GM10248 (cell line): Measurements from ENCODE around the gene ST3GAL6.

Source experiments
- CTCF ChIA-PET: fragments of 300-600 bp; sonication (Branson Sonifier 250); formaldehyde crosslinking; extraction: SDS; loops from one replicate; lab custom pipeline; 2021; ENCODE audit warnings: antibody characterized with exemption; lab: Yijun Ruan, JAX
- POLR2A ChIA-PET: fragments of 350-650 bp; sonication (Branson Sonifier 250); formaldehyde crosslinking; extraction: SDS; loops from one replicate; lab custom pipeline; 2020; ENCODE audit warnings: antibody characterized with exemption; lab: Yijun Ruan, JAX
- DNase-seq: peaks from one replicate; pipeline ENCODE4 v3.0.0; 2012; ENCODE audit errors: extremely low spot score
- TF ChIP-seq, protein P1 (sequence below): IDR thresholded peaks from 2 replicates; pipeline ENCODE4 v1.5.1; 2012; ENCODE audit warnings: mild to moderate bottlenecking, low read depth; ENCODE audit errors: extremely low read depth, missing control alignments, control extremely low read depth

ST3GAL6 gene

DNA sequence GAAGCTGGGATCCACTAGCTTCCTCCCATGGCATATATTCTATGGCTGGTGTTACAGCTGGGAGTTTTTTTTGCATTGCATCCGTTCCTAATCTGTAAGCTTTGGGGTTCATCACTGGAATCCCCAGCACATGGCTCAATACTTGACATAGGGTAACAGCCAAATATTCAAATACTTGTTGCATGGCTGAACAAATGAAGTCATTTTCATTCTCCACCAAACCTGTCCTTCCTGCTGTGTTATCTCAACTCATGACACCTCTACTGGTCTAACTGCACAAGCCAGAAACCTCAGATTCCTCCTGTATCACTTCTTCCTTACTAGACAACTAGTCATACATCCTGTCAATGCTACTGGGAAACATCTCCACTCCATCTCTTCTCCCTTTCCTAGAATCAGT, 43.4 kb downstream of the ST3GAL6 start:
- CTCF ChIA-PET = interaction anchor here (1.2 to 2.0 kb wide), 3 partner anchors 9 to 367 kb away, joined by 3 to 11 read pairs (median 3); no protein-coding TSS in a partner anchor
- TF ChIP-seq, protein P1, sequence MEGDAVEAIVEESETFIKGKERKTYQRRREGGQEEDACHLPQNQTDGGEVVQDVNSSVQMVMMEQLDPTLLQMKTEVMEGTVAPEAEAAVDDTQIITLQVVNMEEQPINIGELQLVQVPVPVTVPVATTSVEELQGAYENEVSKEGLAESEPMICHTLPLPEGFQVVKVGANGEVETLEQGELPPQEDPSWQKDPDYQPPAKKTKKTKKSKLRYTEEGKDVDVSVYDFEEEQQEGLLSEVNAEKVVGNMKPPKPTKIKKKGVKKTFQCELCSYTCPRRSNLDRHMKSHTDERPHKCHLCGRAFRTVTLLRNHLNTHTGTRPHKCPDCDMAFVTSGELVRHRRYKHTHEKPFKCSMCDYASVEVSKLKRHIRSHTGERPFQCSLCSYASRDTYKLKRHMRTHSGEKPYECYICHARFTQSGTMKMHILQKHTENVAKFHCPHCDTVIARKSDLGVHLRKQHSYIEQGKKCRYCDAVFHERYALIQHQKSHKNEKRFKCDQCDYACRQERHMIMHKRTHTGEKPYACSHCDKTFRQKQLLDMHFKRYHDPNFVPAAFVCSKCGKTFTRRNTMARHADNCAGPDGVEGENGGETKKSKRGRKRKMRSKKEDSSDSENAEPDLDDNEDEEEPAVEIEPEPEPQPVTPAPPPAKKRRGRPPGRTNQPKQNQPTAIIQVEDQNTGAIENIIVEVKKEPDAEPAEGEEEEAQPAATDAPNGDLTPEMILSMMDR = no peak
- POLR2A ChIA-PET = no interaction called here
- no peak for DNase-seq

DNA sequence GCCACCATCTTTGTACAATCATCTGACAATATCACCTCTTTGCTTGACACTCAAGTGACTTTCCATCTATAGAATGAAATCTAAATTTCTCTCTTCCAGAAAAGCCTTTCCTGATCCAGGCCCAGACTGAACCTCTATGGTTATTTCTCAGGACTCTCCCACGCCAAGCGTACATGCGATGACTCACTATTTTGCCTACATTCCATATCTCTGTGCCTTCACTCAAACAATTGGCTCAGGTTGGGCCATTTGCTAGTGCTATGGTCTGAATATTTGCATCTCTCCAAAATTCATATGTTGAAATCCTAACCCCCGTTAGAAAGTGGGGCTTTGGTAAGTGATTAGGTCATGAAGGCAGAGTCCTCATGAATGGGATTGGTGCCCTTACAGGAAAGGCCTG, 43.9 kb downstream of the ST3GAL6 start:
- ChIA-PET CTCF (interaction anchor here (1.2 to 2.0 kb wide), 2 partner anchors 9 to 204 kb away, joined by 3 to 11 read pairs; no protein-coding TSS in a partner anchor), POLR2A (no interaction called here)
- TF ChIP-seq, protein P1 = no peak
- DNase-seq = no peak

DNA sequence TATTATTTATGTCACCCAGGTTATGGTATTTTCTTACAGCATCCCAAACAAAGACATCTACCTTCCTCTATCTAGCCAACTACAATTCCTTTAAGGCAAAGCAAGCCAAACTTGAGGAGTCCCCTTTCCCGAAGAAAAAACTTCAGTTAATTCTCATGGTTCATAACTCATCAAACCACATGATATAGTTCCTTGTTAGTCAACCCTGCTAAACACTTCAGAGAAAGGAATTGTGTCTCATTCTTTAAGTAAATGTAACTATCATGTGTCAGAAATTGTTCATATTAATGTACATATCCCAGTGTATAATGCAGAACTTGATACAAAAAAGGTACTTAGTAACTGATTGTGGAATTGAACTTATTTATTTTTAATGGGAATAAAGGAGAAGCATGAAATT, 44.4 kb downstream of the ST3GAL6 start:
- no peak for DNase-seq
- TF ChIP-seq, protein P1 = no peak
- ChIA-PET POLR2A (no interaction called here), CTCF (interaction anchor here (1.2 kb wide), 2 partner anchors 10 to 206 kb away, joined by 4 to 6 read pairs; no protein-coding TSS in a partner anchor)

DNA sequence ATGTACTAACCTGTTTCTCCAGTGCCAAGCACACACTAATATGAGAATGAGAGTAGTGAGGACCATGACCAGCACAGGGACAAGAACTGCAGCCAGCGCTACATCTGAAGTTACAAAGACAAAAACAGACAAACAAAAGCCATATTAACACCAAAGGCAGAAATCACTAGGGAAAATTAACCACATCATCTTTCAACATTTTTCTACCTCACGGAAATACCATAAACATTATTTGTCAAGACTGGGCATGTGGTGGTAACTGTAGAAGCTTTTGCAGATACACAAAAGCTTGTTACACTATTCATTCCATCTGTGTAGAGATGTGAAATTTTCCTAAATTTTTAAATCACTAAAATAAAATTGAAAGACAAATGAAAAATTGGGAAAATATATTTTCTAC, 44.9 kb downstream of the ST3GAL6 start:
- CTCF ChIA-PET = interaction anchor here (1.2 kb wide), 2 partner anchors 10 to 206 kb away, joined by 4 to 6 read pairs; no protein-coding TSS in a partner anchor
- no peak for DNase-seq
- POLR2A ChIA-PET = no interaction called here
- TF ChIP-seq, protein P1 = no peak

DNA sequence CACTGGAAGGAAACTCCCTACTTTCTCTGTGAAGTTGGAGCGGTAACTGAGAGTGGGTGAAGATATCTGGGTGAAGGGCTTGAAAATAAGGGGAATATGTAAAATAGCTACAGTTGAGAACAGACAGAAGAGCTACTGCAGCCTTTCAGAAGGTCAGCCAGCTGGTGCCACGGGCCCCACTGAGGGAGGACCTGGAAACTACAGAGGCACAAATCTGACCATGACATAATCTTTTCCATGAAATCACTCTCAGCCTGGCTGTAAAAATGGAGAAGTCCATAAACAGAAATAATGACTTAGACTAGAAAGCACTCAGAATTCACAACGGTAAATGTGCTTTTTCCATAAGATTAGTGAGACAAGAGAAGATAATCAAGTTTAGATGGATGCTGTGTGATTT, 46.4 kb downstream of the ST3GAL6 start:
- ChIA-PET CTCF (interaction anchor here (10.2 kb wide), 1 partner anchor 211 kb away, joined by 269 read pairs; the partner anchor contains the start of gene CPOX), POLR2A (no interaction called here)
- DNase-seq = no peak
- TF ChIP-seq, protein P1 = no peak

DNA sequence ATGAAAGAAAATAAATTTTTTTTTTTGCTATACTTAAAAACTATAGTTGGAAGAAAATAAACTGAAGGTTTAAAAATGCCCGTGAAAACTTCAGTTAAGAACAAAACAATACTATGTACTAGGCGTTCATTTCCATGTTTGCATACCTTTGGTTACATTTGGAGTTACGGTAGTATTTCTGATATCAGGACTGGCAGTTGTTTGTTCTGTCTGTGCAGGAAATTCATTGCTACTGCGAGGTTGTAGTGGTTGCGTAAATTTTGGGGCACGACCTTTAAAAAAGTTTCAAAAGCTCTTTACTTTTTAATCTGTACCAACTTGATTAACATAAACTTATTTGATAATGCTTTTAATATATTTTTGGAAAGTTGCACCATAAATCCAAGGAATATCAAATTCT, 47.9 kb downstream of the ST3GAL6 start:
- TF ChIP-seq, protein P1 = no peak
- no peak for DNase-seq
- POLR2A ChIA-PET = no interaction called here
- CTCF ChIA-PET = interaction anchor here (1.3 to 10.2 kb wide), 5 partner anchors 29 to 772 kb away, joined by 3 to 269 read pairs (median 3); partner anchors contain the start of gene CPOX
